Measurements from ENCODE around the gene CHST15.
A peak's percentile ranks its signal among the peaks of the same experiment; 100 is the strongest.

CHST15 gene

DNA sequence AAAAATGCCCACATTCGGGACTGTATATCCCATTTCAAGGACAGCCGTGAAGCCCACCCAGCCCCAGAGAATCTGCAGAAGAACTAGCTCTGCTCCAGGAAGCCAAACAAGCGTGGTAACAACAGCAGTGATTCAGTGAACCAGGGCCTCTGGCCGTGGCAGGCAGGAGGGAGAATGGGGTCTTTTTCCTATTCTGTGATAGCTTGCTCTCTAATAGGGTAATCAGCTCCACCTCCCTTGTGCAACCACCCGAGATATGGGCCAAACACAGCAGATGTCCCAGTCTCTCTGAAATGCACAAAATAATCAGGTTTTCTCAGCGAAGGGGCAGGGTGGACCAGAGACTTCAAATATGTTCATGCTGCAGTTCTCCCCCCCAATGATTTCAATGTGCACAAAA lies 35.8 kb downstream of the CHST15 start:
- Histone ChIP-seq H3K9me3 (ENCODE audit: low read length) (no peaks in the 10 kb centered on the region), H3K27me3 (ENCODE audit: control insufficient read depth in 1 of 2, insufficient read depth in 2 of 2, low read length in 2 of 2) (no peaks in the 10 kb centered on the region), H3K27ac (ENCODE audit: low read depth, low read length) (no peak overlapping the region), H3K4me3 (ENCODE audit: low read depth in 1 of 2, low read length in 2 of 2) (no peak overlapping the region), H3K4me1 (ENCODE audit: insufficient read depth, low read length) (peaks cover 45% of the 10 kb centered on the region), H3K36me3 (ENCODE audit: insufficient read depth, low read length) (no peaks in the 10 kb centered on the region), H3K9ac (ENCODE audit: low read length) (no peak overlapping the region)

DNA sequence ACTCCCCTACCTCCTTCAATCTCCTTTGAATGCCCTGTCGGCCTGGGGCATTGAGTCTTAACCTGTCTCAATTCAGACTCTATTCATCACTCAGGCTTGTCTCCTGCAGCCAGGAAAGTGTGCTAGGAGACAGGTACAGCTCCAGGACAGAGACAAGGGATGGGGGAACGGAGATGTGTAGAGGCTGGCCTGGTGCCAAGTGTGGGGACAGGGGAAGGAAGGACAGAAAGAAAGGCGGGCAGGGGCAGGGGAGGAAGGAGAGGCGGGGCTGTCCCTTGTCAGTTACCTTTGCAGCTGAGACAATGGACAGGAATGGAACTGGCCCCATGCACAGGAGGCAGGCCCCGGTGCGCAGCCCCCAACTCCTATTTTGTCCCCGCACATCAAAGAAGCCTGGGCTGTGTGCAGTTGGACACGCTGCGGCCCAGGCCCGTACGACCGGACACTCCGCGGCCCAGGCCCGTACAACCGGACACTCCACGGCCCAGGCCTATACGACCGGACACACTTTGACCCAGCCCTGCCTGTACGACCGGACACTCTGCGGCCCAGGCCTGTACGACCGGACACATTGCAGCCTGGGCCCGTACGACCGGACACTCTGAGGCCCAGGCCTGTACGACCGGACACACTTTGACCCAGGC lies 36.9 kb downstream of the CHST15 start:
- Histone ChIP-seq H3K9me3 (ENCODE audit: low read length) (no peaks in the 10 kb centered on the region), H3K4me3 (ENCODE audit: low read depth in 1 of 2, low read length in 2 of 2) (no peak overlapping the region), H3K36me3 (ENCODE audit: insufficient read depth, low read length) (no peaks in the 10 kb centered on the region), H3K27ac (ENCODE audit: low read depth, low read length) (no peak overlapping the region), H3K4me1 (ENCODE audit: insufficient read depth, low read length) (peaks cover 37% of the 10 kb centered on the region), H3K9ac (ENCODE audit: low read length) (no peak overlapping the region), H3K27me3 (ENCODE audit: control insufficient read depth in 1 of 2, insufficient read depth in 2 of 2, low read length in 2 of 2) (no peaks in the 10 kb centered on the region)

DNA sequence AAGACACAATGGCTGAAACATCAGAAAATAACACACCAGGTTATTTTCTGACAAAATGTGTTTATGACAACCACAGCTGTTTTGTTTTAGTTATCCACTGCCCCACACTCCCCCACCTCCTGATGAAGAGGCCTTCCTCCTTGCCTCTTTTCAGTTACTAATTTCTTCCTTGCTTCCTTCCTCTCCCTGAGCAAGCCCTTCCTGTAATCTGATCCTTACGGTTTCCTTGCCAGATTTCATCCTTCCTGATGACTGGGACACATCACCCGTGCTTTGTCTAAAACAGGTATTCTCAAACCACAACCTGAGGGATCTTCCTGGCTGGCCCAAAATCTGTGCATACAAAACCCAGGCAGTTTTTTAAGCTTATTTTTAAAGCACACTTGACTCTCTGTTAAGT lies 39.4 kb downstream of the CHST15 start:
- H3K9me3 ChIP-seq (ENCODE audit: low read length) = no peaks in the 10 kb centered on the region
- H3K27me3 ChIP-seq (ENCODE audit: control insufficient read depth in 1 of 2, insufficient read depth in 2 of 2, low read length in 2 of 2) = no peaks in the 10 kb centered on the region
- no peaks in the 10 kb centered on the region for H3K36me3 ChIP-seq (ENCODE audit: insufficient read depth, low read length)
- H3K4me3 ChIP-seq (ENCODE audit: low read depth in 1 of 2, low read length in 2 of 2) = no peak overlapping the region
- no peak overlapping the region for H3K9ac ChIP-seq (ENCODE audit: low read length)
- H3K27ac ChIP-seq (ENCODE audit: low read depth, low read length) = no peak overlapping the region
- H3K4me1 ChIP-seq (ENCODE audit: insufficient read depth, low read length) = peaks cover 29% of the 10 kb centered on the region

DNA sequence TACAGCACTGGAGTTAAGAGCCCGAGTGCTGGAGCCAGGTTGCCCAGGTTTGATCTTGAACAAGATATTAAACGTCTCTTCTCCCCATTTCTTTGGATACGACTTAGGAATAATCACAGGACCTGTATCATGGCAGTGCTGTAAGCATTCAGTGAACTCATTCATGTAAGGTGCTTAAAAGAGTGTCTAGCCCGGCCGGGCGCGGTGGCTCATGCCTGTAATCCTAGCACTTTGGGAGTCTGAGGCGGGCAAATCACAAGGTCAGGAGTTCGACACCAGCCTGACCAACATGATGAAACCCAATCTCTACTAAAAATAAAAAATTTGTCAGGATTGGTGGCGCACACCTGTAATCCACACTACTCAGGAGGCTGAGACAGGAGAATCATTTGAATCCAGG lies 40.8 kb downstream of the CHST15 start:
- Histone ChIP-seq H3K27ac (ENCODE audit: low read depth, low read length) (no peak overlapping the region), H3K9me3 (ENCODE audit: low read length) (no peaks in the 10 kb centered on the region), H3K9ac (ENCODE audit: low read length) (no peak overlapping the region), H3K27me3 (ENCODE audit: control insufficient read depth in 1 of 2, insufficient read depth in 2 of 2, low read length in 2 of 2) (no peaks in the 10 kb centered on the region), H3K4me1 (ENCODE audit: insufficient read depth, low read length) (peaks cover 18% of the 10 kb centered on the region), H3K4me3 (ENCODE audit: low read depth in 1 of 2, low read length in 2 of 2) (no peak overlapping the region), H3K36me3 (ENCODE audit: insufficient read depth, low read length) (no peaks in the 10 kb centered on the region)

DNA sequence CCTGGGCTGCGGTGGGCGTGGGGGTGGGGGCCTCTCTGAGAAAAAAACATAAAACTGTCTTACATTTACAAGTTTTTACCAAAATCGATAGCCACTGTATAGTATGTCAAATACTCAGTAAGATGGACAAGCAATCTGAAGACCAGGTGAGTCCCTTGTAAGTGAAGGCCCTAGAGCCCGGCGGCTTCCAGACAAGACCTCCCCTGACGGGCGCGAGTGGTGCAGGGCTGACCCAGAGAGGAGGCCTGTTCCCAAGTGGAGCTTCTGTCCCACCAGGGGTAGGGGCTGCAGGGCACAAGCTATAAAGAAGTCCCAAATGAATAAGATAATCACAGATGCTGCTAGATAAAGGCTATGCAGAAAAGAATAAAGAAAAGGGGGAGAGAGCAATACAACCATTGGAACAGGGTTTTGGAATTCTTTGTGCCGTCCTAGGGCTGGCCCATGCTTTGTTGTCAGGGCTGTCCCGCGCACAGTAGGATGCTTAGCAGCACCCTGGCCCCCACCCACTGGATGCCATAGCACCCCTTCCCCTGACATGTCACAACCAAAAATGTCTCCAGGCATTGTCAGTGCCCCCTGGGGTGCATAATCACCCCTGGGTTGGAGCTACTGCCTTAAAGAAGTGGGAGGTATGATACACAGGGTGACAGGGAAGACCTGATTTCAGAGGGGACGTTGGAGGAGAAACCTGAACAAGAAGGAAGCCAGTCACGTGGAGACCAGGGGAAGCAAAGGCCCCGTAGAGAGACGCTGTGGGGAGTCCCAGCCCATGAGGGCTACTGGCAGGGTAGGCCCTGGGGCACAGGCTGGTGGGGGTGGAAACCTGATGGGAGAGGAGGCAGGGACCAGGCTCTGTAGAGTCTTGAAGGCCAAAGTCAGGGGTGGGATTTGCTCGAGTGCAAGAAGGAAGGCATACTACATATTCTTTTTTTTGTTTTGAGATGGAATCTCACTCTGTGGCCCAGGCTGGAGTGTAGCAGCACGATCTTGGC lies 43.1 kb downstream of the CHST15 start:
- no peaks in the 10 kb centered on the region for H3K36me3 ChIP-seq (ENCODE audit: insufficient read depth, low read length)
- no peaks in the 10 kb centered on the region for H3K9me3 ChIP-seq (ENCODE audit: low read length)
- H3K4me1 ChIP-seq (ENCODE audit: insufficient read depth, low read length) = peaks cover 14% of the 10 kb centered on the region
- no peak overlapping the region for H3K27ac ChIP-seq (ENCODE audit: low read depth, low read length)
- no peak overlapping the region for H3K9ac ChIP-seq (ENCODE audit: low read length)
- no peak overlapping the region for H3K4me3 ChIP-seq (ENCODE audit: low read depth in 1 of 2, low read length in 2 of 2)
- H3K27me3 ChIP-seq (ENCODE audit: control insufficient read depth in 1 of 2, insufficient read depth in 2 of 2, low read length in 2 of 2) = no peaks in the 10 kb centered on the region

DNA sequence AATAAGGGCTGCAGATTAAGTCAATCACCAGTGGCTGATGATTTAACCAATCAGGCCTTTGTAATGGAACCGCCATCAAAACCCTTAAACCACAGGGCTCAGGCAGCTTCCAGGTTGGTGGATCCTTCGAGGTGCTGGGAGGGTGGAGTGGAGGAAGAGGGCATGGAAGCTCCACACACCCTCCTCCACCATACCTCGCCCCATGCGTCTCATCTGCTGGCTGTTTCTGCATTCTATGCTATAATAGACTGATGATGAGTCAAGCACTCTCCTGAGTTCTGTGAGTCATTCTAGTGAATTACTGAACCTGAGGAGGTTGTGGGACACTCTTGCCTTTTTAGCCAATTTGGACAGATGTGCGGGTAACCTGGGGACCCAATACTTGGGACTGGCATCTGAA lies 43.9 kb downstream of the CHST15 start:
- Histone ChIP-seq H3K4me1 (ENCODE audit: insufficient read depth, low read length) (peaks cover 9% of the 10 kb centered on the region), H3K4me3 (ENCODE audit: low read depth in 1 of 2, low read length in 2 of 2) (no peak overlapping the region), H3K36me3 (ENCODE audit: insufficient read depth, low read length) (no peaks in the 10 kb centered on the region), H3K9me3 (ENCODE audit: low read length) (no peaks in the 10 kb centered on the region), H3K27me3 (ENCODE audit: control insufficient read depth in 1 of 2, insufficient read depth in 2 of 2, low read length in 2 of 2) (no peaks in the 10 kb centered on the region), H3K9ac (ENCODE audit: low read length) (no peak overlapping the region), H3K27ac (ENCODE audit: low read depth, low read length) (no peak overlapping the region)

DNA sequence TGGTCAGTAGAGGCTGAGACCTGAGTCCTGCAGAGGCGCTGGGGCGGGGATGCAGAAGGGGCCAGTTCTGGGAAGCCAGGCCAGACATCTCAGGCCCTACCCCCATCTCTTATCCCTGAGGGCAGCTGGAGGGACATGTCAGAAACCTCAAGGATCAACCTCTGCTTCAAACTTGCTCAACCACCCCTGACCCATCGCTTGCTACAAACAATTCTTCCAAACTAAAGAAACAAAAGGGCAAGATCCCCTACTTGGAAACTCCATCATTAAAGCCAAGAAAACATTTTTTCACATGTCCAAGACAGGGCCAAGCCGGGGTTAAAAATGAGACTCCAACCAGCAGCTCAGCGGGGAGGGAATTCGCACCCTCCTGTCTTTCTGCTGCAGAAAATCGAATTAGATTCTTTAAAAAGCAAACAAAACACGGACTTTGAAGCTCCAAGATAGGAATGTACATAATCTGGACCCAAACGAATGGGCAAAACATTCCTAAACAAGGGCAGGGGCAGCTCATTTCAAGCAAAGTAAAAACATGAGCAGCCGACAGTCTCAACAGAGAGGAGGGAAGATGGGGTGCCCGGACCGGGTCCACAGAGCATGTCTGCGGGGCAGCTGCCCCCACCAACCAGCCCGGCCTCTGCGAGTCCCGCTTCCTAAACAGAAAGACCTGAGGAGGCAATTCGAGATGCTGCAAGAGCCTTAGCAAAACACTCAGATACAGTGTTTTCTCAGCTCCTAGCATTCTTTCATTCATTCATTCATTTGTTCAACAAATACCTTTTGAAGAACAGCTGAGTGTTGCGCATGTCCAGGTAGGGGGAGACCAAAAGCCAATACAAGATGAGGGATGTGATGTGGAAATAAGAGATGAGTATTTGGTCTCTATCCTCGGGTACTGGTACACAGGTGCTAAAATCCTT lies 44.8 kb downstream of the CHST15 start:
- Histone ChIP-seq H3K4me1 (ENCODE audit: insufficient read depth, low read length) (peaks cover 6% of the 10 kb centered on the region), H3K9me3 (ENCODE audit: low read length) (no peaks in the 10 kb centered on the region), H3K4me3 (ENCODE audit: low read depth in 1 of 2, low read length in 2 of 2) (no peak overlapping the region), H3K36me3 (ENCODE audit: insufficient read depth, low read length) (peaks cover 4% of the 10 kb centered on the region), H3K27ac (ENCODE audit: low read depth, low read length) (no peak overlapping the region), H3K9ac (ENCODE audit: low read length) (no peak overlapping the region), H3K27me3 (ENCODE audit: control insufficient read depth in 1 of 2, insufficient read depth in 2 of 2, low read length in 2 of 2) (no peaks in the 10 kb centered on the region)

DNA sequence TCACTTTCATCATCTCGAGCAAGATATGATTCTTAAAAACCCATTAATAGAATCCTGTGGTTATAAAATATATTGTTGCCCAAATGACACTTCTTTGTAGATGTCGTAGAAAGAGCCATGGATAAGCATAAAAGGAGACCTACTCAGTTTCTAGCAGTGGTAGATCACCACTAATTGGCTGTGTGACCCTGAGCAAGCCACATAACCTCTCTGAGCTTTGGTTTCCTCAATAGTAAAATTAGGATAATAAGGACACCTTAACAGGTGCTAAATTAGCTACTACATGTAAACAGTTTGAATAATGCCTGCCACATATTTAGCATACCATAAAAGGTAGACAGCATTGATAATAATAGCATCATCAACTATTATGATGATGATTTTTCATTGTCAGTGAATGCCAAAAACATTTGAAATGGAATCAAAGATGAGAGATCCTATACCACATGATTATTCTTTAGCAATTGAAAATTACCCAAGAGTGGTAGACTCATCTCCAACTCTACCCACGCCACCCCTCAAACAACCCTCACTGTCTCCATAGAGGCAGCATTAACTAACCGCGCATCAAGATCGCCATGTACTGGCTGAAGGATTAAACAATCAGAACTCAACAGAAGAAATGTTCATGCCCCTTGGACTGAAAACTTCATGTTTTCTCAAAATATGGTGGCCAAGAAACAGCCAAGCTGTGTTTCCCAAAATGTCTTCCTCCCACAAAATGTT lies 45.8 kb downstream of the CHST15 start:
- Histone ChIP-seq H3K9me3 (ENCODE audit: low read length) (no peaks in the 10 kb centered on the region), H3K27ac (ENCODE audit: low read depth, low read length) (no peak overlapping the region), H3K4me3 (ENCODE audit: low read depth in 1 of 2, low read length in 2 of 2) (no peak overlapping the region), H3K4me1 (ENCODE audit: insufficient read depth, low read length) (peaks cover 15% of the 10 kb centered on the region), H3K9ac (ENCODE audit: low read length) (no peak overlapping the region), H3K36me3 (ENCODE audit: insufficient read depth, low read length) (peaks cover 7% of the 10 kb centered on the region), H3K27me3 (ENCODE audit: control insufficient read depth in 1 of 2, insufficient read depth in 2 of 2, low read length in 2 of 2) (no peaks in the 10 kb centered on the region)

DNA sequence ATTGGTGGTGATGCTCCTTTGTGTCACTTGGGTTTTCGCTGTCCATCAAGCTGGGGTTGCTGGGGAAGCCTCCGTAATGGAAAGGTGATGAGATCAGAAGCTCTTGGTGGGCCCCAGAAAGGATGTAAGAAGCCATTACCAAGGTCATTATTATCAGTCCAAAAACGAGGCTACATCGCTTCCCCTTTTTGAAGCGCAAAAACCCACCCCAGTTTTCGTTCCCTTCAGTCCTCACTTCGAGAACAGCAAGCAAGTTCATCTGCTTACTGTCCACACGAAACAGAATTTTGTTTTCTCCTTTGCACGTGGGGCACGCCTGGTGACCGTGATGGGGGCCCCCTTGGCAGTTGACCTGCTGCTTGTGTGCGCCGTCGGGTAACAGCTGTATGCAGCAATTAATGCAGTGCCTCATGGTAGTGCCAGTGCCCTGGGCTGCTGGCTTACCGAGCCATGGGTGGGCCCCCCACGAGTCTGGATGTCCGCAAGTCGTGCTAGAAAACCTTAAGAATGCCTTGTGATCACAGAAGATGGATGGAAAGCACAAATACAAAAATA lies 47.5 kb downstream of the CHST15 start:
- Histone ChIP-seq H3K4me1 (ENCODE audit: insufficient read depth, low read length) (peaks cover 19% of the 10 kb centered on the region), H3K36me3 (ENCODE audit: insufficient read depth, low read length) (peaks cover 17% of the 10 kb centered on the region), H3K4me3 (ENCODE audit: low read depth in 1 of 2, low read length in 2 of 2) (no peak overlapping the region), H3K9me3 (ENCODE audit: low read length) (no peaks in the 10 kb centered on the region), H3K27ac (ENCODE audit: low read depth, low read length) (peak overlapping the region; percentile 10), H3K9ac (ENCODE audit: low read length) (no peak overlapping the region), H3K27me3 (ENCODE audit: control insufficient read depth in 1 of 2, insufficient read depth in 2 of 2, low read length in 2 of 2) (no peaks in the 10 kb centered on the region)

DNA sequence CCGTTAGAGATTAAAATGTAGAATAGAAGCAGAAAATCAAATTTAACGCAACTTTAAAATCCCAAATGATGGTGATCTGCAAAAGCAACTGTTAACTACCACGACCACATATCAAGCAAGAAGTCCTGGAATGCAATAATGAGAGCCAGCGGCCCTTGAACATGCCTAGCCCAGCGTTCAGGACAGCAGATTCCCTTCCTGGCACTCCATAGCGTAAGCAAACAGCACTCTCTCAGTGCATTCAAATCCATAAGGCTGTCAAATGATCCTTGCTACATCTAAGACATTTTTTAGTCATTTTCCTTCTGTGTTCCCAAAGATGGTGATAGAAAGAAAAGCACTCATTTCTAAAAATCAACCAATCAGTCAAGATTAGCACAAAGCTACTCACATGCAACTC lies 48.1 kb downstream of the CHST15 start:
- H3K27me3 ChIP-seq (ENCODE audit: control insufficient read depth in 1 of 2, insufficient read depth in 2 of 2, low read length in 2 of 2) = no peaks in the 10 kb centered on the region
- H3K27ac ChIP-seq (ENCODE audit: low read depth, low read length) = peak overlapping the region; percentile 10
- no peak overlapping the region for H3K9ac ChIP-seq (ENCODE audit: low read length)
- peaks cover 21% of the 10 kb centered on the region for H3K36me3 ChIP-seq (ENCODE audit: insufficient read depth, low read length)
- no peaks in the 10 kb centered on the region for H3K9me3 ChIP-seq (ENCODE audit: low read length)
- no peak overlapping the region for H3K4me3 ChIP-seq (ENCODE audit: low read depth in 1 of 2, low read length in 2 of 2)
- H3K4me1 ChIP-seq (ENCODE audit: insufficient read depth, low read length) = peaks cover 19% of the 10 kb centered on the region

Measured in muscle layer of colon (tissue), 2 donors.